ENCODE data around the gene HAPSTR1. TPM values are rescaled to one million over a fixed set of nuclear protein-coding genes. Genes with fewer than 3 reads are reported as not detected.

The HAPSTR1 gene
- total RNA-seq, 1 experiment from 2014 or later: 59.6 TPM

DNA sequence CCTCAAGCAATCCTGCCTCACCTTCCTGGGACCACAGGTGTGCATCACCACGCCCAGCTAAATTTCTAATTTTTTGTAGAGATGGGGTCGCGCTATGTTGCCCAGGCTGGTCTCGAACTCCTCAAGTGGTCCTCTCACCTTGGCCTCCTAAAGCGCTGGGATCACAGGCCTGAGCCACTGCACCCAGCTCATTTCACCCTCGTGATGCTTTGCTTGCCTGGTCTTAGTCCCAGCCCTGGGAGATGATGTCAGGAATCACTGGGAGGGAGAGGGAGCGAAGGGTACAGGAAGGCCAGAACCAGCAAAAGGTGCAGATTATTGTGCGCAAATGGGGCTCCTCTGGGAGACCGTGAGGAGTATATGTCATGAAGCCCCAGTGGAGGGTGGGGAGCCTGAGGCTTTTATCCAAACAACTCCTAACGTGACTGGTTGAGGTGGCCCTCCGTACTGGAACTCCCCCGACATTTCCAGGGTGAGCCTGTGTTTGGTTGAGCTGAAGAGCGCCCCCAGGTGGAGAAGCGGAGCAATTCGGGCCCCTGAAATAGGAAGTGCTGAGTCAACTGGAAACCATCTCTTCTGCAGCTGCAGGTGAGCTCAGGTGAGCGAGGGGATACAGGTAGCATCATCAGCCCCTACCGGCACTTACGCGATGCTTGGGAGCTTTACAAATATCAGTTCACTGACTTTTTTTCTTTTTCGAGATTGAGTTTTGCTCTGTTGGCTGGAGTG is 41.2 kb upstream of the HAPSTR1 start:
- Mint-ChIP-seq H3K9me3 (ENCODE audit: low read depth, unreplicated experiment) (no peaks in the 10 kb centered on the region), H3K4me1 (ENCODE audit: low read depth, unreplicated experiment) (peaks cover 23% of the 10 kb centered on the region), H3K36me3 (ENCODE audit: insufficient read depth, unreplicated experiment) (peaks cover 19% of the 10 kb centered on the region), H3K4me3 (ENCODE audit: low read depth, unreplicated experiment) (no peak overlapping the region), H3K27me3 (ENCODE audit: unreplicated experiment) (no peaks in the 10 kb centered on the region), H3K27ac (ENCODE audit: unreplicated experiment) (no peak overlapping the region)
- DNase-seq: peak; percentile 18
- intact Hi-C loops (cut with micrococcal nuclease; ENCODE audit: unreplicated experiment): no loop called here
- CTCF ChIA-PET: interaction anchor here (0.7 kb wide), 1 partner anchor 11 kb away, joined by 3 read pairs; no protein-coding TSS in a partner anchor
- no TSS peak for BruUV-seq (replicated peaks)
- peak; percentile 48 for TF ChIP-seq CTCF (IDR thresholded peaks at IDR 0.05; ENCODE audit: unreplicated experiment)

DNA sequence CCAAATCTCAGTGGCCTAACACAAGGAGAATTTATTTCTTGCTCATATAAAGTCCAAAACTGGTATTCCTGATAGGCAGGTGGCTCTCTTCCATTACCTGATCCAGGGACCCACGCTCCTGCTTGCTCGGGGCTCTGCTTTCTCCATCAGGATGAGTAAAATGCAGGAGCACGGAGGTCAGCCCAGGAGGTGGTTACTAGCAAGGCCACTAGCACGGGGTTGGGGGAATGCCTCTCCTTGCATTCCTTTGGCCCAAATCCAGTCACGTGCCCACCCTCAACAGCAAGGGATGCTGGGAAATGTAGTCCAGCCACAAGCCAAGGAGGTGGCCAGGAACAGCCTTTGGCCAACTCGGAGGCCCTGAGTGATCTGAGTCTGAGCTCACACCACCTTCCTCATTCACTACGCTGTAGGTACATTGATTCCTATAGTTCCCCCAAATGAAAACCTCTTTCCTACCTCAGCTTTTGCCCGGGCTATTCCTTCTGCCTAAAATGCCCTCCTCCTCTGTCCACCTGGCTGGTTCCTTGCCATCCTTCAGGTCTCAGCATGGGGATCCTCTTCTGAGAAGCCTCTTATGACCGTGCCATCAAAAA is 38.3 kb upstream of the HAPSTR1 start:
- CTCF ChIA-PET: interaction anchor here (0.7 kb wide), 1 partner anchor 173 kb away, joined by 5 read pairs; no protein-coding TSS in a partner anchor
- peak overlapping the region; percentile 46 for H3K4me3 Mint-ChIP-seq (ENCODE audit: low read depth, unreplicated experiment)
- peaks cover 12% of the 10 kb centered on the region for H3K4me1 Mint-ChIP-seq (ENCODE audit: low read depth, unreplicated experiment)
- H3K36me3 Mint-ChIP-seq (ENCODE audit: insufficient read depth, unreplicated experiment): peaks cover 9% of the 10 kb centered on the region
- peak; percentile 85 for DNase-seq
- no peaks in the 10 kb centered on the region for H3K27me3 Mint-ChIP-seq (ENCODE audit: unreplicated experiment)
- TF ChIP-seq CTCF (IDR thresholded peaks at IDR 0.05; ENCODE audit: unreplicated experiment): no peak
- intact Hi-C loops (cut with micrococcal nuclease; ENCODE audit: unreplicated experiment): no loop called here
- H3K27ac Mint-ChIP-seq (ENCODE audit: unreplicated experiment): no peak overlapping the region
- H3K9me3 Mint-ChIP-seq (ENCODE audit: low read depth, unreplicated experiment): no peaks in the 10 kb centered on the region
- BruUV-seq (replicated peaks): no TSS peak

- Mint-ChIP-seq H3K4me3 (ENCODE audit: low read depth, unreplicated experiment) (no peak overlapping the region), H3K9me3 (ENCODE audit: low read depth, unreplicated experiment) (no peaks in the 10 kb centered on the region), H3K4me1 (ENCODE audit: low read depth, unreplicated experiment) (peaks cover 2% of the 10 kb centered on the region), H3K36me3 (ENCODE audit: insufficient read depth, unreplicated experiment) (peaks cover 9% of the 10 kb centered on the region), H3K27me3 (ENCODE audit: unreplicated experiment) (no peaks in the 10 kb centered on the region), H3K27ac (ENCODE audit: unreplicated experiment) (no peak overlapping the region)
- CTCF ChIA-PET: no interaction called here
- TF ChIP-seq CTCF (IDR thresholded peaks at IDR 0.05; ENCODE audit: unreplicated experiment): no peak
- BruUV-seq (replicated peaks): no TSS peak
- DNase-seq: no peak
- intact Hi-C loops (cut with micrococcal nuclease; ENCODE audit: unreplicated experiment): no loop called here
These were observed 37.0 kb upstream of the HAPSTR1 start for GRCh38 chr16:9054460-9054859.

DNA sequence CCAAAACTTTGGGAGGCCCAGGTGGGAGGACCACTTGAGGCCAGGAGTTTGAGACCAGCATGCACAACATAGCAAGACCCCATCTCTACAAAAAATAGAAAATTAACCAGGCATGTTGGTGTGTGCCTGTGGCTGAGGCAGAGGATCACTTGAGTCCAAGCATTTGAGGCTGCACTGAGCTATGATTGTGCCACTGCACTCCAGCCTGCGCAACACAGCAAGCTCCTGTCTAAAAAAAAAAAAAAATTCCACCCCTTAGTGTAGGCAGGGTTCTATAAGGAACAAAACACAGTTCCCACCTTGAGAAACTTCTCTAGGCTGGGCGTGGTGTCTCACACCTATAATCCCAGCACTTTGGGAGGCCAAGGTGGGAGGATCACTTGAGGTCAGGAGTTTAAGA is 36.3 kb upstream of the HAPSTR1 start:
- no peak overlapping the region for H3K4me3 Mint-ChIP-seq (ENCODE audit: low read depth, unreplicated experiment)
- peaks cover 9% of the 10 kb centered on the region for H3K36me3 Mint-ChIP-seq (ENCODE audit: insufficient read depth, unreplicated experiment)
- H3K9me3 Mint-ChIP-seq (ENCODE audit: low read depth, unreplicated experiment): no peaks in the 10 kb centered on the region
- TF ChIP-seq CTCF (IDR thresholded peaks at IDR 0.05; ENCODE audit: unreplicated experiment): no peak
- no peaks in the 10 kb centered on the region for H3K4me1 Mint-ChIP-seq (ENCODE audit: low read depth, unreplicated experiment)
- no peak for DNase-seq
- intact Hi-C loops (cut with micrococcal nuclease; ENCODE audit: unreplicated experiment): no loop called here
- H3K27ac Mint-ChIP-seq (ENCODE audit: unreplicated experiment): no peak overlapping the region
- no TSS peak for BruUV-seq (replicated peaks)
- no peaks in the 10 kb centered on the region for H3K27me3 Mint-ChIP-seq (ENCODE audit: unreplicated experiment)
- CTCF ChIA-PET: interaction anchor here (0.7 kb wide), 2 partner anchors 243 to 1099 kb away, joined by 8 to 9 read pairs; no protein-coding TSS in a partner anchor

All from Calu3 (cell line).